Left lung (tissue), 10 donors: ENCODE measurements around the gene SAFB2. TPM values are rescaled to one million over a fixed set of nuclear protein-coding genes. Genes with fewer than 3 reads are reported as not detected.
A peak's percentile ranks its signal among the peaks of the same experiment; 100 is the strongest.

Experiments
- ATAC-seq: fragments of 200-7000 bp; cut with Tn5 transposase; one replicate; pipeline ENCODE4 v1.9.1; 2020; ENCODE audit warnings: moderate library complexity
- DNase-seq, 4 donors: peaks; one replicate each; pipeline ENCODE4 v3.0.0-alpha.2; 2013 to 2020
- H3K27ac ChIP-seq, 2 donors: fragments of 200-600 bp; sonication (generic) in 1 of 2; one replicate each; pipeline versions ENCODE4 v1.5.0 to v1.8.0; 2020 to 2021
- H3K27me3 ChIP-seq, 2 donors: fragments of 200-600 bp; sonication (generic) in 1 of 2; one replicate each; pipeline versions ENCODE4 v1.5.0 to v1.8.0; 2020 to 2021
- H3K36me3 ChIP-seq, 2 donors: fragments of 200-600 bp; sonication (generic) in 1 of 2; one replicate each; pipeline versions ENCODE4 v1.5.0 to v1.8.0; 2020 to 2021
- H3K4me1 ChIP-seq, 2 donors: fragments of 200-600 bp; one replicate each; pipeline ENCODE4 v1.8.0; 2021
- H3K4me3 ChIP-seq, 2 donors: fragments of 200-600 bp; sonication (generic) in 1 of 2; one replicate each; pipeline versions ENCODE4 v1.5.0 to v1.8.0; 2020 to 2021; ENCODE audit warnings: mild to moderate bottlenecking in 1 of 2
- H3K9me3 ChIP-seq, 2 donors: fragments of 200-600 bp; sonication (generic) in 1 of 2; one replicate each; pipeline versions ENCODE4 v1.5.0 to v1.8.0; 2020 to 2021
- intact Hi-C, 2 donors: fragments of 100-400 bp; cut with DNase I; formaldehyde crosslinking; loops; one replicate each; pipeline versions ENCODE4 v1.11.2 to v1.14.2; 2022
- polyA plus RNA-seq, 6 donors: library from polyadenylated mRNA; unstranded; fragments of 120-200 nt; gene quantifications; one replicate each; pipeline ENCODE4 v1.2.1, GENCODE V29; 2013; ENCODE audit not compliant: insufficient read length in 6 of 6
- total RNA-seq, 2 donors: library from RNA; stranded (reverse); fragmentation: NEBNext Ultra II Directional; extraction: Animal tissue kit (Norgen Biotek cat#: 25700); gene quantifications; one replicate each; pipeline ENCODE4 v1.2.1, GENCODE V29; 2021
- TF ChIP-seq, protein P1 (sequence below), 2 donors: fragments of 200-600 bp; sonication (generic) in 1 of 2; IDR thresholded peaks; one replicate each; pipeline versions ENCODE4 v1.5.0 to v1.8.0; 2021; ENCODE audit warnings: antibody characterized with exemption in 2 of 2
- donor health status: DM: no; HTN: yes; CAD: no.
- donor health status: DM: no; HTN: no; CAD: no.

Gene SAFB2
- total and polyA plus RNA-seq, 8 donors, result 62.0 to 110 (median 84.8) TPM

DNA sequence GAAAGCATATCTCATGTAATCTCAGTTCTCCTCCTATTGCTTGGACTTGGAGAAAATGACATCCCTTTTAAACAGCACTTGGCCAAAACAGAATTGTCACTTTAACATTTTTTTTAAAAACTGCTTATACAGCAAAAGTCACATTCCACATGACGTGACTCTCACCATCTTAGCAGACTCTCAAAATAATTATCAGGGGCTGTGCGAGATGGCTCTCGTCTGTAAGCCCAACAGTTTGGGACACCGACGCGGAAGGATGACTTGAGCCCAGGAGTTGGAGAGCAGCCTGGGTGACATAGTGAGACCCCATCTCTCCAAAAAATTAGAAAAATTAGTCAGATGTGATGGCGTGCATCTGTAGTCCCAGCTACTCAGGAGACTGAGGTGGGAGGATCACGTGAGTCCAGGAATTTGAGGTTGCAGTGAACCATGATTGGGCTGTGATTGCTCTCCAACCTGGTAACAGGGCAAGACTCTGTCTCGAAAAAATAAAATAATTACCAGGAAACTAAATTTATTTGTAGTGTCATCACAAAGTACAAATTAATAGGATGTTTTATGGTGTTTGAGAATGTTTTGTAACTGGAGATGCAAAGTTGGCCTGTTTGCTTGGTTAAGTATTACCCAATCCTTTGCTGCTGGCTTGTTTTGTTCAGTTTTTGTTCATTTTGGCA lies 9.1 kb upstream of the SAFB2 start:
- Histone ChIP-seq H3K4me3 (no peak overlapping the region), H3K27me3 (no peaks in the 10 kb centered on the region), H3K36me3 (peaks cover 0 to 47% of the 10 kb centered on the region in 2 donors), H3K4me1 (peaks cover 34 to 91% of the 10 kb centered on the region in 2 donors), H3K27ac (peak overlapping the region in 1 of 2 donors; percentile 49), H3K9me3 (no peaks in the 10 kb centered on the region)
- intact Hi-C loops, result no loop called here
- DNase-seq (peak in 2 of 4 donors; percentile 24 to 43), ATAC-seq (no peak)
- TF ChIP-seq, protein P1, sequence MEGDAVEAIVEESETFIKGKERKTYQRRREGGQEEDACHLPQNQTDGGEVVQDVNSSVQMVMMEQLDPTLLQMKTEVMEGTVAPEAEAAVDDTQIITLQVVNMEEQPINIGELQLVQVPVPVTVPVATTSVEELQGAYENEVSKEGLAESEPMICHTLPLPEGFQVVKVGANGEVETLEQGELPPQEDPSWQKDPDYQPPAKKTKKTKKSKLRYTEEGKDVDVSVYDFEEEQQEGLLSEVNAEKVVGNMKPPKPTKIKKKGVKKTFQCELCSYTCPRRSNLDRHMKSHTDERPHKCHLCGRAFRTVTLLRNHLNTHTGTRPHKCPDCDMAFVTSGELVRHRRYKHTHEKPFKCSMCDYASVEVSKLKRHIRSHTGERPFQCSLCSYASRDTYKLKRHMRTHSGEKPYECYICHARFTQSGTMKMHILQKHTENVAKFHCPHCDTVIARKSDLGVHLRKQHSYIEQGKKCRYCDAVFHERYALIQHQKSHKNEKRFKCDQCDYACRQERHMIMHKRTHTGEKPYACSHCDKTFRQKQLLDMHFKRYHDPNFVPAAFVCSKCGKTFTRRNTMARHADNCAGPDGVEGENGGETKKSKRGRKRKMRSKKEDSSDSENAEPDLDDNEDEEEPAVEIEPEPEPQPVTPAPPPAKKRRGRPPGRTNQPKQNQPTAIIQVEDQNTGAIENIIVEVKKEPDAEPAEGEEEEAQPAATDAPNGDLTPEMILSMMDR (IDR thresholded peaks at IDR 0.05), result no peak

DNA sequence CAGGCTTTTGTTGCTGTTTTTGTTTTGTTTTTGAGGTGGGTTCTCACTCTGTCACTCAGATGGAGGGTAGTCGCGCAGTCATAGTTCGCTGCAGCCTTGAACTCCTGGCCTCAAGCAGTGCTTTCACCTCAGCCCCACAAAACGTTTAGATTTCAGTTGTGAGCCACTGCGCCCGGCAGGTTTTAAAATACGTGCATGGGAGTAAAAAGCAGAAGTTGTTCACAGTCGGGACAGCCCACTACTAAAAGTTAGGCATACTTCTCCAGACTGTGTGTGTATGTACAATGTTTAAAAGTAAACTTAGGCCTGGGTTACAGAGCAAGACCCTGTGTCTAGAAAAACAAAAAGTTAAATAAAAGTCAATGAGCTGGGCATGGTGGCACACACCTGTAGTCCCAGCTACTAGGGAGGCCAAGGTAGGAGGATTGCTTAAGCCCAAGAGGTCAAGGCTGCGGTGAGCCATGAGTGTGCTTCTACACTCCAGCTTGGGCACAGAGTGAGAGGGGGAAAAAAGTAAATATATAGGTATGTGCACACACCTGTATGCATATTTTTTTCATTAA lies 6.4 kb upstream of the SAFB2 start:
- Histone ChIP-seq H3K9me3 (no peaks in the 10 kb centered on the region), H3K27me3 (no peaks in the 10 kb centered on the region), H3K4me3 (no peak overlapping the region), H3K27ac (peak overlapping the region; percentile 0 to 64), H3K4me1 (peaks cover 54 to 95% of the 10 kb centered on the region in 2 donors), H3K36me3 (peaks cover 0 to 63% of the 10 kb centered on the region in 2 donors)
- peak; percentile 12 for ATAC-seq
- TF ChIP-seq, protein P1 (IDR thresholded peaks at IDR 0.05), result no peak
- DNase-seq, result no peak
- intact Hi-C loops, result no loop called here

DNA sequence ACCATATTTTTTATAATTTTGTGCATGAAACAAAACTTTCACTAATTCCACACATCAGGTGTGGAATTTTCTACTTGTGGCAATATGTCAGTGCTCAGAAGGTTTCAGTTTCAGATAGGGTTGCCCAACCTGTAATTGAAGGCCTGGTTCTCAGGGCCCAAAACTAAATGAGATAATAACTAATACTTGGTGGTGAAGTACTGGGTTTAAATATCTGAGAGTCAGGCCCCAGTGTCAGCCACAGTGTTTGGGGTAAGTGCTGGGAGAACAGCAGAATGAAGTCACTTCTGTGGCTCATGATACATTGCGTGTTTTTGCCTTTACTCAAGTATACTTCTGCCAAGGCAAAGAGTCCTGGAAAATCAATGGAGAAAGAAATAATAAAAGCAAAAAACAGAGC lies 5.9 kb upstream of the SAFB2 start:
- ATAC-seq, result peak; percentile 7
- Histone ChIP-seq H3K27me3 (no peaks in the 10 kb centered on the region), H3K4me1 (peaks cover 54 to 95% of the 10 kb centered on the region in 2 donors), H3K9me3 (no peaks in the 10 kb centered on the region), H3K4me3 (no peak overlapping the region), H3K36me3 (peaks cover 0 to 63% of the 10 kb centered on the region in 2 donors), H3K27ac (peak overlapping the region; percentile 0 to 64)
- DNase-seq, result no peak
- intact Hi-C loops, result no loop called here
- TF ChIP-seq, protein P1 (IDR thresholded peaks at IDR 0.05), result no peak

- Histone ChIP-seq H3K27ac (peak overlapping the region in 1 of 2 donors; percentile 64), H3K4me3 (peak overlapping the region in 1 of 2 donors; percentile 2), H3K4me1 (peaks cover 47 to 86% of the 10 kb centered on the region in 2 donors), H3K27me3 (no peaks in the 10 kb centered on the region), H3K36me3 (peaks cover 0 to 59% of the 10 kb centered on the region in 2 donors), H3K9me3 (no peaks in the 10 kb centered on the region)
- TF ChIP-seq, protein P1 (IDR thresholded peaks at IDR 0.05), result no peak
- intact Hi-C loops, result no loop called here
- peak in 2 of 4 donors; percentile 78 to 84 for DNase-seq
- ATAC-seq, result peak; percentile 4
Observed at GRCh38 chr19:5627395-5627904, 4.9 kb upstream of the SAFB2 start.

GRCh38 chr19:5625641-5626040 lies 3.1 kb upstream of the SAFB2 start:
- Histone ChIP-seq H3K4me1 (peaks cover 42 to 79% of the 10 kb centered on the region in 2 donors), H3K27ac (no peak overlapping the region), H3K4me3 (peak overlapping the region in 1 of 2 donors; percentile 99), H3K27me3 (no peaks in the 10 kb centered on the region), H3K36me3 (peaks cover 0 to 59% of the 10 kb centered on the region in 2 donors), H3K9me3 (no peaks in the 10 kb centered on the region)
- TF ChIP-seq, protein P1 (IDR thresholded peaks at IDR 0.05), result no peak
- ATAC-seq, result no peak
- intact Hi-C loops, result no loop called here
- no peak for DNase-seq
